ENCODE measurements around the gene UBXN7.

- TF ChIP-seq TCF12 (IDR thresholded peaks at IDR 0.05; ENCODE audit: low read depth) (no peak), EP300 (IDR thresholded peaks at IDR 0.05; ENCODE audit: borderline replicate concordance) (no peak), NFIC (IDR thresholded peaks at IDR 0.05) (no peak)
Observed at GRCh38 chr3:196332168-196332567, 100.1 kb downstream of the UBXN7 start.

Data from Ishikawa (cell line).